NCI-H2196 treated with DMSO at 0.1 percent for 48 hours (cell line): ENCODE results near the gene DENND4B.
"Not testable (repeated sequence)": the region's sequence is repeated elsewhere in the genome, so short reads cannot be mapped to it uniquely, and the experiment has no call there.

Experiments used
- DNase-seq: peaks from one replicate; lab custom pipeline; 2025; ENCODE audit not compliant: unreplicated experiment; lab: John Stamatoyannopoulos, UW

Gene DENND4B

DNA sequence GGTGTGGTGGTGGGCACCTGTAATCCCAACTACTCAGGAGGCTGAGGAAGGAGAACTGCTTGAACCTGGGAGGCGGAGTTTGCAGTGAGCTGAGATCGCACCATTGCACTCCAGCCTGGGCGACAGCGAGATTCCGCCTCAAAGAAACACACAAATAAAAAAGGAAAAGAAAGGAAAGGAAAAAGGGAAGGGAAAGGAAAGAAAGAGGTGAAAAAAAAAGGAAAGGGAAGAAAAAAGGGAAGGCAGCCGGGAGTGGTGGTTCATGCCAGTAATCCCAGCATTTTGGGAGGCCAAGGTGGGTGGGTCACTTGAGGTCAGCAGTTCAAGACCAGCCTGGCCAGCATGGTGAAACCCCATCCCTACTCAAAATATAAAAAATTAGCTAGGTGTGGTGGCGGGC is 55.5 kb downstream of the DENND4B start:
- not testable (repeated sequence) for DNase-seq

DNA sequence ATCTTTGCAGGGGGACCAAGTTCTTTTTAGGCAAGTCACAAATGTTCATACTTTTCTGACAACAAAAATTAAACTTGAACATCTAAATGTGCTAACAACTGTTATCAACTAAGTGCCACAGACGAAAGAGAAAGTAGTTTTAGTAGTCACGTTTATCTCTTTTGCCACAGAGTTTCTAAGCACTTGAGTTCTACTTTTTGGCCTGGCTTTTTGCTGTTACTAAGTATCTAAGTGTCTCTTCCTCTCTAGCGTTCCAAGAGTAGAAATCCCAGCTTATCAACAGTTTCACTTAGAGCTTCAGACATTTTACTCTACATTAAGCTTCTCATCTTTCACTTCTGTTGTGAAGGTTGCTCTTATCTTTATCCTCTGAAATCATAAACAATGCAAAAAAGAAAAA is 58.0 kb downstream of the DENND4B start:
- DNase-seq, result no peak

DNA sequence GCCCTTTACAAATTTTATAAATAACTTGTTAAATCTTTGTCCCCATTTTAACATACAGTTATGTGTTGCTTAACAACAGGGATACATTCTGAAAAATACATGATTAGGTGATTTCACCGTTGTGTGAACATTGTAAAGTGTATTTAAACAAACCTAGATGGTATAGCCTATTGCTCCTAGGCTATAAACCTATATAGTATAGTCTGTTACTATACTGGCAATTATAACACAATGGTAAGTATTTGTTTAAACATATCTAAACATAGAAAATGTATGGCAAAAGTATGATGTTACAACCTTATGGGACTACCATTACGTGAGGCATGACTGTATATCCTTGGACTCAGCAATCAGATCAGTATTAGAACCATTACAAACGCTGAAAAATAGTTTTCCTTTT is 60.4 kb downstream of the DENND4B start:
- no peak for DNase-seq

GRCh38 chr1:153883223-153883622 is 63.3 kb downstream of the DENND4B start:
- DNase-seq, result no peak

- no peak for DNase-seq
Observed at GRCh38 chr1:153882296-153882912, 64.1 kb downstream of the DENND4B start.

- peak; percentile 63 for DNase-seq
Observed at GRCh38 chr1:153881751-153882150, 64.8 kb downstream of the DENND4B start.

- DNase-seq, result peak; percentile 98
Observed at GRCh38 chr1:153880962-153881361, 65.6 kb downstream of the DENND4B start.

DNA sequence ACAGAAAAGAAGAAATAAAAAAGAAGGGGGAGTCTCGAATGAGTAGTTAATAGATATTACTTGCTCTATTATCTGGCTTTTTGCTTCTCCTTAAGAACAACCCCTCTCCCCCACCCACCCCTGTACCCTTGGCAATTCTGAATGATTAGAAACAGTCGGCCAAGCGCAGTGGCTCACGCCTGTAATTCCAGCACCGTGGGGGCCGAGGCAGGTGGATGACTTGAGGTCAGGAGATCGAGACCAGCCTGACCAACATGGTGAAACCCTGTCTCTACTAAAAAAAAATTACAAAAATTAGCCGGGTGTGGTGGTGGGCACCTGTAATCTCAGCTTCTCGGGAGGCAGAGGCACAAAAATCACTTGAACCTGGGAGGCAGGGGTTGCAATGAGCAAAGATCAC is 66.5 kb downstream of the DENND4B start:
- DNase-seq, result no peak
